ENCODE data around the gene KBTBD13.
"Not testable (repeated sequence)": the region's sequence is repeated elsewhere in the genome, so short reads cannot be mapped to it uniquely, and the experiment has no call there.

The KBTBD13 gene

GRCh38 chr15:65069779-65070546 is 6.6 kb upstream of the KBTBD13 start:
- no peak for DNase-seq

- no peak for DNase-seq
Observed at GRCh38 chr15:65071381-65071811, 5.2 kb upstream of the KBTBD13 start.

GRCh38 chr15:65072027-65072426 is 4.5 kb upstream of the KBTBD13 start:
- DNase-seq = no peak

- DNase-seq = no peak
Observed at GRCh38 chr15:65072617-65073016, 3.9 kb upstream of the KBTBD13 start.

GRCh38 chr15:65074946-65075345 is 1.6 kb upstream of the KBTBD13 start:
- not testable (repeated sequence) for DNase-seq

- not testable (repeated sequence) for DNase-seq
Observed at GRCh38 chr15:65075607-65076395, 745 bp upstream of the KBTBD13 start.

- DNase-seq = no peak
Observed at GRCh38 chr15:65077291-65077980, 890 bp downstream of the KBTBD13 start.

- DNase-seq = no peak
Observed at GRCh38 chr15:65077981-65078352, 1.4 kb downstream of the KBTBD13 start.

- DNase-seq = no peak
Observed at GRCh38 chr15:65079580-65079979, 3.0 kb downstream of the KBTBD13 start.

GRCh38 chr15:65081270-65081669 is 4.7 kb downstream of the KBTBD13 start:
- DNase-seq = no peak

GRCh38 chr15:65081758-65082157 is 5.2 kb downstream of the KBTBD13 start:
- DNase-seq = no peak

- DNase-seq = no peak
Observed at GRCh38 chr15:65082303-65082953, 5.9 kb downstream of the KBTBD13 start.

- DNase-seq = no peak
Observed at GRCh38 chr15:65083262-65083701, 6.7 kb downstream of the KBTBD13 start.

- DNase-seq = no peak
Observed at GRCh38 chr15:65084500-65085206, 8.1 kb downstream of the KBTBD13 start.

- no peak for DNase-seq
Observed at GRCh38 chr15:65085207-65085753, 8.7 kb downstream of the KBTBD13 start.

- peak; percentile 75 for DNase-seq
Observed at GRCh38 chr15:65085990-65086679, 9.6 kb downstream of the KBTBD13 start.

- peak; percentile 26 for DNase-seq
Observed at GRCh38 chr15:65086680-65087111, 10.2 kb downstream of the KBTBD13 start.

- no peak for DNase-seq
Observed at GRCh38 chr15:65087411-65087810, 10.9 kb downstream of the KBTBD13 start.

- DNase-seq = peak; percentile 24
Observed at GRCh38 chr15:65087873-65088642, 11.5 kb downstream of the KBTBD13 start.

- no peak for DNase-seq
Observed at GRCh38 chr15:65088643-65089021, 12.1 kb downstream of the KBTBD13 start.
